ACC112 (cell line): ENCODE measurements around the gene CCDC82.
A peak's percentile ranks its signal among the peaks of the same experiment; 100 is the strongest.

Experiments
- H2AFZ ChIP-seq: fragments of 200-600 bp; sonication (generic); one replicate; pipeline ENCODE4 v1.6.0; 2017; ENCODE audit warnings: antibody characterized with exemption, low read length; ENCODE audit not compliant: unreplicated experiment
- H3K27ac ChIP-seq: fragments of 200-600 bp; sonication (generic); 2 replicates; pipeline ENCODE4 v1.5.1; 2014; ENCODE audit warnings: low read depth, mild to moderate bottlenecking, antibody characterized with exemption, low read length, moderate library complexity
- H3K27me3 ChIP-seq: fragments of 200-600 bp; sonication (generic); 2 replicates; pipeline ENCODE4 v1.6.1; 2014; ENCODE audit warnings: mild to moderate bottlenecking, antibody characterized with exemption, low read length, moderate library complexity, mixed read lengths; ENCODE audit not compliant: insufficient read depth
- H3K36me3 ChIP-seq: fragments of 200-600 bp; sonication (generic); 2 replicates; pipeline ENCODE4 v1.6.1; 2016; ENCODE audit warnings: mild to moderate bottlenecking, antibody characterized with exemption, low read length, moderate library complexity, mixed read lengths; ENCODE audit not compliant: insufficient read depth
- H3K4me1 ChIP-seq: fragments of 200-600 bp; sonication (generic); one replicate; pipeline ENCODE4 v1.6.1; 2016; ENCODE audit warnings: low read length, mixed read lengths; ENCODE audit not compliant: insufficient read depth, unreplicated experiment, control insufficient read depth
- H3K4me3 ChIP-seq: fragments of 200-600 bp; sonication (generic); 2 replicates; pipeline ENCODE4 v1.5.1; 2014; ENCODE audit warnings: mild to moderate bottlenecking, low read depth, low read length
- H3K79me2 ChIP-seq: fragments of 200-600 bp; sonication (generic); one replicate; pipeline ENCODE4 v1.6.0; 2016; ENCODE audit warnings: low read length; ENCODE audit not compliant: control insufficient read depth, unreplicated experiment, insufficient read depth

CCDC82 gene

GRCh38 chr11:96317571-96317970 is 72.1 kb downstream of the CCDC82 start:
- Histone ChIP-seq H3K27me3 (no peaks in the 10 kb centered on the region), H3K4me3 (no peak overlapping the region), H3K4me1 (peaks cover 80% of the 10 kb centered on the region), H3K27ac (no peak overlapping the region), H3K79me2 (peaks cover 98% of the 10 kb centered on the region), H3K36me3 (peaks cover 22% of the 10 kb centered on the region), H2AFZ (no peak overlapping the region)

GRCh38 chr11:96316869-96317268 is 72.8 kb downstream of the CCDC82 start:
- no peak overlapping the region for H2AFZ ChIP-seq

GRCh38 chr11:96315476-96315875 is 74.2 kb downstream of the CCDC82 start:
- peaks cover 93% of the 10 kb centered on the region for H3K79me2 ChIP-seq
- peaks cover 87% of the 10 kb centered on the region for H3K4me1 ChIP-seq
- 0 out of 2 replicates have a peak, but pooled peaks cover 8% of the 10 kb centered on the region for H3K36me3 ChIP-seq
- H3K4me3 ChIP-seq: no peak overlapping the region
- no peaks in the 10 kb centered on the region for H3K27me3 ChIP-seq
- no peak overlapping the region for H2AFZ ChIP-seq
- H3K27ac ChIP-seq: peak overlapping the region; percentile 90

More at GRCh38 chr11:96316869-96317268, 72.8 kb downstream of the CCDC82 start:
- Histone ChIP-seq H3K79me2 (peaks cover 97% of the 10 kb centered on the region), H3K36me3 (peaks cover 21% of the 10 kb centered on the region), H3K4me3 (no peak overlapping the region), H3K27ac (no peak overlapping the region), H3K4me1 (peaks cover 86% of the 10 kb centered on the region), H3K27me3 (no peaks in the 10 kb centered on the region)

GRCh38 chr11:96314326-96315020 is 75.2 kb downstream of the CCDC82 start:
- H3K79me2 ChIP-seq: peaks cover 93% of the 10 kb centered on the region
- 0 out of 2 replicates have a peak, but pooled peaks cover 7% of the 10 kb centered on the region for H3K36me3 ChIP-seq
- peaks cover 93% of the 10 kb centered on the region for H3K4me1 ChIP-seq
- peak overlapping the region; percentile 38; the same call in 1 of the 2 replicates for H3K4me3 ChIP-seq
- H2AFZ ChIP-seq: no peak overlapping the region
- peak overlapping the region; percentile 90 for H3K27ac ChIP-seq
- no peaks in the 10 kb centered on the region for H3K27me3 ChIP-seq

GRCh38 chr11:96313163-96313562 is 76.5 kb downstream of the CCDC82 start:
- H2AFZ ChIP-seq: no peak overlapping the region
- no peaks in the 10 kb centered on the region for H3K27me3 ChIP-seq
- peak overlapping the region; percentile 90 for H3K27ac ChIP-seq
- 0 out of 2 replicates have a peak, but pooled peaks cover 7% of the 10 kb centered on the region for H3K36me3 ChIP-seq
- H3K4me1 ChIP-seq: peaks cover 93% of the 10 kb centered on the region
- peaks cover 93% of the 10 kb centered on the region for H3K79me2 ChIP-seq
- no peak overlapping the region; the same call in 1 of the 2 replicates for H3K4me3 ChIP-seq

- H2AFZ ChIP-seq: no peak overlapping the region
- no peaks in the 10 kb centered on the region for H3K36me3 ChIP-seq
- H3K27ac ChIP-seq: peak overlapping the region; percentile 90
- peak overlapping the region; percentile 38 for H3K4me3 ChIP-seq
- no peaks in the 10 kb centered on the region for H3K27me3 ChIP-seq
- peaks cover 80% of the 10 kb centered on the region for H3K79me2 ChIP-seq
- peaks cover 94% of the 10 kb centered on the region for H3K4me1 ChIP-seq
These were observed 78.6 kb downstream of the CCDC82 start for GRCh38 chr11:96311120-96311568.

- peaks cover 80% of the 10 kb centered on the region for H3K79me2 ChIP-seq
- H3K4me3 ChIP-seq: no peak overlapping the region; the same call in 1 of the 2 replicates
- H3K27me3 ChIP-seq: no peaks in the 10 kb centered on the region
- H2AFZ ChIP-seq: no peak overlapping the region
- H3K4me1 ChIP-seq: peaks cover 94% of the 10 kb centered on the region
- H3K36me3 ChIP-seq: no peaks in the 10 kb centered on the region
- peak overlapping the region; percentile 90 for H3K27ac ChIP-seq
These were observed 79.5 kb downstream of the CCDC82 start for GRCh38 chr11:96310236-96310635.

GRCh38 chr11:96309643-96310017 is 80.1 kb downstream of the CCDC82 start:
- H3K36me3 ChIP-seq: no peaks in the 10 kb centered on the region
- H2AFZ ChIP-seq: no peak overlapping the region
- peaks cover 92% of the 10 kb centered on the region for H3K4me1 ChIP-seq
- 0 out of 2 replicates have a peak overlapping the region, but pooled peaks have one; percentile 12 for H3K4me3 ChIP-seq
- H3K27me3 ChIP-seq: no peaks in the 10 kb centered on the region
- peak overlapping the region; percentile 90 for H3K27ac ChIP-seq
- H3K79me2 ChIP-seq: peaks cover 81% of the 10 kb centered on the region

GRCh38 chr11:96309016-96309642 is 80.6 kb downstream of the CCDC82 start:
- Histone ChIP-seq H3K4me1 (peaks cover 92% of the 10 kb centered on the region), H3K27ac (peak overlapping the region; percentile 90), H3K27me3 (no peaks in the 10 kb centered on the region), H3K79me2 (peaks cover 81% of the 10 kb centered on the region), H2AFZ (no peak overlapping the region), H3K36me3 (no peaks in the 10 kb centered on the region), H3K4me3 (peak overlapping the region; percentile 12; the same call in 1 of the 2 replicates)

- Histone ChIP-seq H3K27ac (peak overlapping the region; percentile 90), H3K79me2 (peaks cover 75% of the 10 kb centered on the region), H3K4me1 (peaks cover 90% of the 10 kb centered on the region), H3K4me3 (peak overlapping the region; percentile 62), H3K27me3 (no peaks in the 10 kb centered on the region), H2AFZ (no peak overlapping the region), H3K36me3 (no peaks in the 10 kb centered on the region)
These were observed 82.0 kb downstream of the CCDC82 start for GRCh38 chr11:96307776-96308140.
